Measurements from ENCODE around the gene NUP133.

Gene NUP133

GRCh38 chr1:229507951-229508822, at the start of gene NUP133 (continued):
- TF ChIP-seq BCL6B (tag by site-specific recombination; IDR thresholded peaks at IDR 0.05) (peak; percentile 86), ZNF175 (tag by site-specific recombination; IDR thresholded peaks at IDR 0.05) (no peak), ZNF639 (tag by site-specific recombination; IDR thresholded peaks at IDR 0.05) (peak; percentile 93), FEZF1 (tag by site-specific recombination; IDR thresholded peaks at IDR 0.05) (no peak), ZXDB (tag by site-specific recombination; IDR thresholded peaks at IDR 0.05) (peak; percentile 99), ZNF423 (tag by site-specific recombination; IDR thresholded peaks at IDR 0.05) (no peak), ZNF366 (tag by site-specific recombination; conservative IDR thresholded peaks at IDR 0.05) (no peak), TCF7L2 (IDR thresholded peaks at IDR 0.05; ENCODE audit: borderline replicate concordance, low read depth, low read length) (no peak), ZNF19 (tag by site-specific recombination; IDR thresholded peaks at IDR 0.05; ENCODE audit: low read depth) (no peak), ZNF292 (tag by site-specific recombination; IDR thresholded peaks at IDR 0.05; ENCODE audit: borderline replicate concordance, low read depth) (no peak), ZNF670 (tag by site-specific recombination; IDR thresholded peaks at IDR 0.05; ENCODE audit: low read depth) (no peak), ZNF830 (tag by site-specific recombination; IDR thresholded peaks at IDR 0.05; ENCODE audit: low read depth) (no peak), ZNF623 (tag by site-specific recombination; IDR thresholded peaks at IDR 0.05) (peak; percentile 32), SETDB1 (IDR thresholded peaks at IDR 0.05; ENCODE audit: insufficient read length, low read length) (no peak), ZNF138 (tag by site-specific recombination; IDR thresholded peaks at IDR 0.05; ENCODE audit: borderline replicate concordance) (no peak), SCRT1 (tag by site-specific recombination; IDR thresholded peaks at IDR 0.05; ENCODE audit: borderline replicate concordance) (no peak), ZNF214 (tag by site-specific recombination; IDR thresholded peaks at IDR 0.05; ENCODE audit: borderline replicate concordance) (no peak), ZBTB17 (tag by site-specific recombination; IDR thresholded peaks at IDR 0.05) (peak; percentile 99), ZNF302 (tag by site-specific recombination; IDR thresholded peaks at IDR 0.05; ENCODE audit: low read depth) (no peak), MEIS1 (CRISPR knock-in tag; IDR thresholded peaks at IDR 0.05; ENCODE audit: borderline replicate concordance) (no peak), ZNF146 (tag by site-specific recombination; IDR thresholded peaks at IDR 0.05) (no peak), ZBTB6 (tag by site-specific recombination; IDR thresholded peaks at IDR 0.05) (no peak; the same call in 1 of the 2 replicates), ZSCAN30 (tag by site-specific recombination; IDR thresholded peaks at IDR 0.05) (peak; percentile 88), ZNF626 (tag by site-specific recombination; IDR thresholded peaks at IDR 0.05) (no peak), GLI2 (tag by site-specific recombination; IDR thresholded peaks at IDR 0.05; ENCODE audit: borderline replicate concordance, low read depth) (no peak), SALL2 (tag by site-specific recombination; IDR thresholded peaks at IDR 0.05; ENCODE audit: borderline replicate concordance) (no peak), GFI1B (tag by site-specific recombination; IDR thresholded peaks at IDR 0.05) (no peak), KLF1 (tag by site-specific recombination; IDR thresholded peaks at IDR 0.05) (peak; percentile 97), ZNF184 (tag by site-specific recombination; IDR thresholded peaks at IDR 0.05) (peak; percentile 77; the same call in 1 of the 2 replicates), ZNF473 (tag by site-specific recombination; IDR thresholded peaks at IDR 0.05) (no peak), ZNF692 (tag by site-specific recombination; IDR thresholded peaks at IDR 0.05) (peak; percentile 78), ZNF223 (tag by site-specific recombination; IDR thresholded peaks at IDR 0.05) (no peak), YY1 (tag by site-specific recombination; IDR thresholded peaks at IDR 0.05) (peak; percentile 98)
